ENCODE results near the gene TM2D1. TPM values are rescaled to one million over a fixed set of nuclear protein-coding genes. Genes with fewer than 3 reads are reported as not detected.

The TM2D1 gene
- total RNA-seq, 1 donor from 2014 or later: 23.1 TPM

- Mint-ChIP-seq H3K4me1 (ENCODE audit: unreplicated experiment) (peaks cover 8% of the 10 kb centered on the region), H3K27me3 (ENCODE audit: unreplicated experiment) (no peaks in the 10 kb centered on the region), H3K9me3 (ENCODE audit: unreplicated experiment) (no peaks in the 10 kb centered on the region), H3K27ac (ENCODE audit: unreplicated experiment) (no peak overlapping the region), H3K36me3 (ENCODE audit: low read depth, unreplicated experiment) (no peaks in the 10 kb centered on the region), H3K4me3 (ENCODE audit: unreplicated experiment) (no peak overlapping the region)
- no peak for DNase-seq (ENCODE audit: low spot score)
- TF ChIP-seq CTCF (IDR thresholded peaks at IDR 0.05; ENCODE audit: unreplicated experiment): no peak
These were observed 85.2 kb downstream of the TM2D1 start for GRCh38 chr1:61639608-61640336.

GRCh38 chr1:61638911-61639605 is 85.9 kb downstream of the TM2D1 start:
- no peaks in the 10 kb centered on the region for H3K9me3 Mint-ChIP-seq (ENCODE audit: unreplicated experiment)
- no peak overlapping the region for H3K27ac Mint-ChIP-seq (ENCODE audit: unreplicated experiment)
- H3K4me1 Mint-ChIP-seq (ENCODE audit: unreplicated experiment): peaks cover 8% of the 10 kb centered on the region

DNA sequence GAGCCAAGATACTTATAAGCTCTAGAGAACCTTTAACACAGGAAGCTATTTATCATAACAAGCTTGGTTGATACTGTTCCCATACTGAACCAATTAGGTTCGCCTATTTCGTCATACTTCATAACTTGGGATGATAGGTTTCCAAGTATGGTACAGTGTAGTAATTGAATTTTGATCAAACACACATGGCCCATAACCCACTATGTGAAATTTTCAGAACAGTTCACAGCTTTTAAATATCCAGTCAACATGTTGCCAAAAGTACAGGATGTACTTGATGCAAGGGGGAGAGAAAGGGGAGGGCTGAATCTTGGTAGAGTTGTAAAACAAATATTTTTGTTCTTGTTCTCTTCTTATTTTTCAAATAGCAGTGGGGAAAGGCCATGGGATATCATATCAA is 86.6 kb downstream of the TM2D1 start:
- Mint-ChIP-seq H3K27ac (ENCODE audit: unreplicated experiment) (no peak overlapping the region), H3K4me1 (ENCODE audit: unreplicated experiment) (peaks cover 8% of the 10 kb centered on the region), H3K27me3 (ENCODE audit: unreplicated experiment) (no peaks in the 10 kb centered on the region), H3K36me3 (ENCODE audit: low read depth, unreplicated experiment) (no peaks in the 10 kb centered on the region), H3K4me3 (ENCODE audit: unreplicated experiment) (no peak overlapping the region), H3K9me3 (ENCODE audit: unreplicated experiment) (no peaks in the 10 kb centered on the region)
- no peak for DNase-seq (ENCODE audit: low spot score)
- TF ChIP-seq CTCF (IDR thresholded peaks at IDR 0.05; ENCODE audit: unreplicated experiment): no peak

More at GRCh38 chr1:61638911-61639605, 85.9 kb downstream of the TM2D1 start:
- Mint-ChIP-seq H3K4me3 (ENCODE audit: unreplicated experiment) (no peak overlapping the region), H3K27me3 (ENCODE audit: unreplicated experiment) (no peaks in the 10 kb centered on the region), H3K36me3 (ENCODE audit: low read depth, unreplicated experiment) (no peaks in the 10 kb centered on the region)
- no peak for DNase-seq (ENCODE audit: low spot score)
- TF ChIP-seq CTCF (IDR thresholded peaks at IDR 0.05; ENCODE audit: unreplicated experiment): no peak

DNA sequence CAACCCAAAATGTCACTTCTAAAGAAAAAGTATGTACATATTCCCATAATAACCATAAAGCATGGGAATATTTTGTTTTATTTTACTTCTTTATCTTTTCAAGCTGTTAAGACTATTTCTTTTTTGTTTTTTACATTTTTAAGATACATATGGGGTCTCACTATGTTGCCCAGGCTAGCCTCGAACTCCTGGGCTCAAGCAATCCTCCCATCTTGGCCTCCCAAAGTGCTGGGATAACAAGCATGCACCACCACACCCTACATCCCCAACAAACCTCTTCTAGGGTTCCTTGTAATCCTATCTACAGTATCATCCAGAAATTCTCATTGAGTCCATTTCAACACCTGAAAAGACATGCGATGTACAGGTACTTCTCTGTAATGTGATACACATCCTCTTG is 87.5 kb downstream of the TM2D1 start:
- no peak overlapping the region for H3K27ac Mint-ChIP-seq (ENCODE audit: unreplicated experiment)
- TF ChIP-seq CTCF (IDR thresholded peaks at IDR 0.05; ENCODE audit: unreplicated experiment): no peak

DNA sequence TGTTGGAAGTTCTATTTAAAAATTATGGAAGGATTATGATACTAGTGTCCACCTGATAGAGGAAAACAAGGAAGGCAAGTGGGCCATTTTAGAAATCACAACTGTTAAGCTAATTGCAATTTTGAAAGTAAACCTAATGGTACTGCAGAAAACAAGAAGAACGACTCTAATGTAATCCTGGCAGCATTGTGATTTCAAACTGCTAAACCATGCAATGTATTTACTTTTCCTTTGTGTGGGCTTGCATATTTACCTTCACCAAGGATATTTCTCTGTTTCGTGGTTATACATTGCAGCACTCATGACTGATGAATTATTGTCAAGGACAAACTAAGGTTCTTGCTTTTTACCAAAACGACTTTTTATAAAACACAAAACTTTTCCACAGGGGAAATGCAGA is 88.1 kb downstream of the TM2D1 start:
- H3K27me3 Mint-ChIP-seq (ENCODE audit: unreplicated experiment): no peaks in the 10 kb centered on the region
- DNase-seq (ENCODE audit: low spot score): no peak
- no peaks in the 10 kb centered on the region for H3K9me3 Mint-ChIP-seq (ENCODE audit: unreplicated experiment)
- TF ChIP-seq CTCF (IDR thresholded peaks at IDR 0.05; ENCODE audit: unreplicated experiment): no peak
- peaks cover 6% of the 10 kb centered on the region for H3K4me1 Mint-ChIP-seq (ENCODE audit: unreplicated experiment)
- H3K27ac Mint-ChIP-seq (ENCODE audit: unreplicated experiment): no peak overlapping the region
- no peaks in the 10 kb centered on the region for H3K36me3 Mint-ChIP-seq (ENCODE audit: low read depth, unreplicated experiment)
- H3K4me3 Mint-ChIP-seq (ENCODE audit: unreplicated experiment): no peak overlapping the region

More for the DNA sequence above, 87.5 kb downstream of the TM2D1 start:
- no peak for DNase-seq (ENCODE audit: low spot score)
- Mint-ChIP-seq H3K36me3 (ENCODE audit: low read depth, unreplicated experiment) (no peaks in the 10 kb centered on the region), H3K9me3 (ENCODE audit: unreplicated experiment) (no peaks in the 10 kb centered on the region), H3K4me3 (ENCODE audit: unreplicated experiment) (no peak overlapping the region), H3K27me3 (ENCODE audit: unreplicated experiment) (no peaks in the 10 kb centered on the region), H3K4me1 (ENCODE audit: unreplicated experiment) (peaks cover 8% of the 10 kb centered on the region)

Measured in endothelial cell (in vitro differentiated cells).